Right atrium auricular region (tissue), 2 donors: ENCODE results near the gene CPS1. TPM values are rescaled to one million over a fixed set of nuclear protein-coding genes. Genes with fewer than 3 reads are reported as not detected.

Experiments
- DNase-seq: peaks from one replicate; pipeline ENCODE4 v3.0.0-alpha.2; 2019; ENCODE audit warnings: low spot score
- H3K27ac ChIP-seq, 2 donors: fragments of 200-600 bp; sonication (generic); 1 replicate in 1 of 2; 2 replicates in 1 of 2; pipeline ENCODE4 v1.5.1; 2016 to 2019
- H3K27me3 ChIP-seq, 2 donors: fragments of 200-600 bp; sonication (generic); one replicate each; pipeline versions ENCODE4 v1.5.1 to v1.6.0; 2017 to 2019
- H3K36me3 ChIP-seq: fragments of 200-600 bp; sonication (generic); one replicate; pipeline ENCODE4 v1.5.1; 2016
- H3K4me1 ChIP-seq, 2 donors: fragments of 200-600 bp; sonication (generic); one replicate each; pipeline versions ENCODE4 v1.5.1 to v1.6.0; 2017 to 2019
- H3K4me3 ChIP-seq, 2 donors: fragments of 200-600 bp; sonication (generic); 1 replicate in 1 of 2; 2 replicates in 1 of 2; pipeline ENCODE4 v1.5.1; 2017 to 2019; ENCODE audit warnings: mild to moderate bottlenecking in 1 of 2, moderate library complexity in 1 of 2
- H3K9me3 ChIP-seq, 2 donors: fragments of 200-600 bp; sonication (generic); one replicate each; pipeline ENCODE4 v1.5.1; 2019
- total RNA-seq, 2 donors: library from RNA; depleted of rRNA; stranded (reverse); fragments of >200 nt; gene quantifications; one replicate each; pipeline ENCODE4 v1.1.0, GENCODE V29; 2016
- TF ChIP-seq, protein P1 (sequence below), 2 donors: fragments of 200-600 bp; sonication (generic); IDR thresholded peaks; one replicate each; pipeline ENCODE4 v1.5.1; 2019; ENCODE audit warnings: antibody characterized with exemption in 2 of 2

CPS1 gene
- total RNA-seq, 2 donors from 2014 or later: 1.9 to 2.2 TPM

DNA sequence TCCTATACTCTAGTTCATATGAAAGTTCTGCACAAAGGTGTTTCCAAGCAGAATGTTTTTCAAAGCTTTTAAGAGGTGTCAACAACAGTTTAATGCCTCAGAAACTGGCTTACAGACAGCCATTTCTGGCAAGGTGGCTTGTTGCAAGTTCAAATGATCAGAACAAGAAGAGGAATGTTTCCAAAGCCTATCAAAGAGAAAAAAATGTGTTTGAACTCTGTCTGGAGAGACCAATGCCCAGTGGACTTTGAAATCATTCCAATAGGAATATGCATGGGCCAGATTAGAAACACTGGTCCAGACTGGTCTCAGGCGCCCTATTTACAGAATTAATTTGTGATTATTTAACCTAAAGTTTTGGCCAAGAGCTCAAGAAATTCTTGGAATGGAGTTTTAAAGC is 106.2 kb downstream of the CPS1 start:
- H3K27me3 ChIP-seq: no peaks in the 10 kb centered on the region
- H3K27ac ChIP-seq: no peak overlapping the region
- peaks cover 0 to 8% of the 10 kb centered on the region in 2 donors for H3K9me3 ChIP-seq
- TF ChIP-seq, protein P1, sequence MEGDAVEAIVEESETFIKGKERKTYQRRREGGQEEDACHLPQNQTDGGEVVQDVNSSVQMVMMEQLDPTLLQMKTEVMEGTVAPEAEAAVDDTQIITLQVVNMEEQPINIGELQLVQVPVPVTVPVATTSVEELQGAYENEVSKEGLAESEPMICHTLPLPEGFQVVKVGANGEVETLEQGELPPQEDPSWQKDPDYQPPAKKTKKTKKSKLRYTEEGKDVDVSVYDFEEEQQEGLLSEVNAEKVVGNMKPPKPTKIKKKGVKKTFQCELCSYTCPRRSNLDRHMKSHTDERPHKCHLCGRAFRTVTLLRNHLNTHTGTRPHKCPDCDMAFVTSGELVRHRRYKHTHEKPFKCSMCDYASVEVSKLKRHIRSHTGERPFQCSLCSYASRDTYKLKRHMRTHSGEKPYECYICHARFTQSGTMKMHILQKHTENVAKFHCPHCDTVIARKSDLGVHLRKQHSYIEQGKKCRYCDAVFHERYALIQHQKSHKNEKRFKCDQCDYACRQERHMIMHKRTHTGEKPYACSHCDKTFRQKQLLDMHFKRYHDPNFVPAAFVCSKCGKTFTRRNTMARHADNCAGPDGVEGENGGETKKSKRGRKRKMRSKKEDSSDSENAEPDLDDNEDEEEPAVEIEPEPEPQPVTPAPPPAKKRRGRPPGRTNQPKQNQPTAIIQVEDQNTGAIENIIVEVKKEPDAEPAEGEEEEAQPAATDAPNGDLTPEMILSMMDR (IDR thresholded peaks at IDR 0.05): no peak
- H3K36me3 ChIP-seq: peaks cover 3% of the 10 kb centered on the region
- H3K4me1 ChIP-seq: no peaks in the 10 kb centered on the region
- DNase-seq: no peak
- no peak overlapping the region for H3K4me3 ChIP-seq

DNA sequence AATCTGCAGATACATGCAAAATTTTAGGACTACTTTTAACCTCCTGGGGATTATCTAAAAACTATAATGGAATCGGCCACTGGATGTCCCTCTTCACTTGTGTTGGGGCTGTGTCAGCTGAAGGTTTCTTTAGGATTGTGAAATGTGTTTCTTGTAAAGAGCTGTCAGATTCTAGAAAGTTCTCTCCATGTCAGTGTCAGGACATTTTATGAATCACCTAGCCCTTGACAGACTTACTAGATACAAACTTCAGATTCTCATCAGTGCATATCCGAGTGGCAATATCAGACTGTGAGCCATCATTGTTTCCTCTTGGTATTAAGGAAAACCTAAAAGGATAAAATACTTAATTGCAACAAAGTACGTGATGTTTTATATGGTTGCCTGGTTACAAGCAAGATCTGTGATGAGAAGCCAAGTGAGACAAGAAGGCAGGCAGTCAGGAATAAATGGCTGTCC is 107.3 kb downstream of the CPS1 start:
- no peak for DNase-seq
- Histone ChIP-seq H3K9me3 (peaks cover 0 to 8% of the 10 kb centered on the region in 2 donors), H3K4me1 (no peaks in the 10 kb centered on the region), H3K4me3 (no peak overlapping the region), H3K36me3 (peaks cover 3% of the 10 kb centered on the region), H3K27ac (no peak overlapping the region), H3K27me3 (no peaks in the 10 kb centered on the region)
- TF ChIP-seq, protein P1 (IDR thresholded peaks at IDR 0.05): peak in 1 of 2 donors; percentile 54

DNA sequence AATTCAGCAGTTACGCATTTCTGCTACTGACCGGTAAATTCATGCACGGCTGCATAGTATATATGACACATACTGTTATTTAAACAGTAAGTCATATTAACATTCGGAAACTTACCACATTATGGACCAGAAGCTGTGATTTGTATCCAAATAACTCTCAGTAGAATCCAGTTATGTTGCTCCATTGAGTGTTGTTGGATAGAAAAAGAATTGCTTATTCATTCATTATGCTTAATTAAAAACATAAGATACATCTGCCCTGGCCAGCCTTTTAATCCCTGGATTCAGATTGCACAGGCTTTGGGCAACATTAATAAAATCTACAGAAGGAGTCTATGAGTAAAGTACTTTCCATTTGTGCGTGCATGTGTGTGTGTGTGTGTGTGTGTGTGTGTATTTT is 111.3 kb downstream of the CPS1 start:
- no peaks in the 10 kb centered on the region for H3K27me3 ChIP-seq
- DNase-seq: no peak
- H3K36me3 ChIP-seq: no peaks in the 10 kb centered on the region
- no peaks in the 10 kb centered on the region for H3K4me1 ChIP-seq
- H3K4me3 ChIP-seq: no peak overlapping the region
- TF ChIP-seq, protein P1 (IDR thresholded peaks at IDR 0.05): no peak
- no peaks in the 10 kb centered on the region for H3K9me3 ChIP-seq
- H3K27ac ChIP-seq: no peak overlapping the region

DNA sequence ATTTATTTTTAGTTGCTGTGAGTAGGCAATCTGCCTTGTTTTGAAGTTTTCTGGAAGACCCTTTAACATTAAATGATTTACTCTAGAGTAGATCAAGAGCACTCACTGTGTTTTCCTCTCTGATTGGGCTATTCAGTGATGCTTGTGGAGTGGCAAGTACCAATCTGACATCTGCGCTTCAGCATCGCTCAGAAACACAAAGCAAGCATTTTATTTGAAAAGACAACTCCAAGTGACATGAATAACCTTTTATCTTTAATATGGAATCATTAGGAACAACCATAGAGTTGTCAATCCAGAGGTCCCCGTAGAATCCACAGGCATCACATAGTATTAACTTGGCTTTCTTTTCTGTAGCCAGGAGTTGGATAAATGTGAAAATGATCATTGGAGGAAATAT is 114.7 kb downstream of the CPS1 start:
- TF ChIP-seq, protein P1 (IDR thresholded peaks at IDR 0.05): no peak
- DNase-seq: no peak
- H3K9me3 ChIP-seq: no peaks in the 10 kb centered on the region
- no peaks in the 10 kb centered on the region for H3K36me3 ChIP-seq
- H3K4me1 ChIP-seq: no peaks in the 10 kb centered on the region
- H3K27ac ChIP-seq: no peak overlapping the region
- no peaks in the 10 kb centered on the region for H3K27me3 ChIP-seq
- no peak overlapping the region for H3K4me3 ChIP-seq

DNA sequence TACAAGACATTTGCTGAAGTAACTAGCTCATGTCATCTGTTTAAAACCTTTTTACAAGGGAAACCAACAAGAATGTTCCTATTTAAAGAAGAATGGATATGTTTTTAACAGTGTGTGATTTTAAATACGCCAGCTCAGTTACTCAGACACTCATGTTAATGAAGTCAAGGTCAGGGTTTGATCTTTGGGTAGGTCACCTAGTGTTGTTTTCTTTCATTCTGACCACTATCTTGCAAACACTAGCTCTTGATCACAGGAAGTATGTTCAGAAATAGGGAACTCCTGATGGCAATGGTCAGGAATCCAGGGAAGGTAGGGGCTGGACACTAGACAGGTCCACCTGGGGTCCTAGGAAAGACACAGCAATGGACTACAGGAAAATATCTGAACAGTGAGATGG is 116.7 kb downstream of the CPS1 start:
- Histone ChIP-seq H3K9me3 (no peaks in the 10 kb centered on the region), H3K27ac (no peak overlapping the region), H3K4me3 (no peak overlapping the region), H3K36me3 (no peaks in the 10 kb centered on the region), H3K4me1 (no peaks in the 10 kb centered on the region), H3K27me3 (no peaks in the 10 kb centered on the region)
- DNase-seq: no peak
- TF ChIP-seq, protein P1 (IDR thresholded peaks at IDR 0.05): no peak

DNA sequence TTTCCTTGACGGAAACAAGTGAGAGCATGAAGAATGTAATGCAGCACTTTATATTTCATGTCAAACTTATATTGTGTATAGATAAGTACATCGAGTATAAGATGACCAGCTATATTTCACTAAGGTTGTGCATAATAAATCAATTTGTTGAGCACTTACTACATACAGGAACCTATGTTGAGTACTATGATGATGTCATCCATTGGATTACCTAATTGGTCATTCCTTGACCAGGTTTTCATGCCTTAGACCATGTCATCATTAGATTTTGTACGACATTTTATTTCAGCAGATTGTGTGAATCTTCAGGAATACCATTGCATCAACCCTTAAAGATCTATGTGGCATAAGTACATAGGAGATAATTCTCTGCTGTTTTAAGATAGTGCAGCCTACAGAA is 119.7 kb downstream of the CPS1 start:
- DNase-seq: no peak
- Histone ChIP-seq H3K4me3 (no peak overlapping the region), H3K27ac (no peak overlapping the region), H3K4me1 (no peaks in the 10 kb centered on the region), H3K9me3 (no peaks in the 10 kb centered on the region), H3K27me3 (no peaks in the 10 kb centered on the region), H3K36me3 (no peaks in the 10 kb centered on the region)
- TF ChIP-seq, protein P1 (IDR thresholded peaks at IDR 0.05): no peak
